CD4-positive, alpha-beta T cell (primary cell): ENCODE results near the gene NKX1-2. TPM values are rescaled to one million over a fixed set of nuclear protein-coding genes. Genes with fewer than 3 reads are reported as not detected.
A peak's percentile ranks its signal among the peaks of the same experiment; 100 is the strongest.

Source experiments
- ATAC-seq: fragments of 200-7000 bp; cut with Tn5 transposase; one replicate; pipeline ENCODE4 v1.10.0; 2022; ENCODE audit warnings: mild to moderate bottlenecking; ENCODE audit not compliant: poor library complexity
- CTCF ChIA-PET: fragments of 350-600 bp; sonication (Branson Sonifier 250); formaldehyde crosslinking; loops from one replicate; lab custom pipeline; 2021; ENCODE audit warnings: antibody characterized with exemption, inconsistent platforms; lab: Charles Lee
- POLR2A ChIA-PET: fragments of 350-600 bp; sonication (Branson Sonifier 250); formaldehyde crosslinking; loops from one replicate; lab custom pipeline; 2021; ENCODE audit warnings: antibody characterized with exemption, inconsistent platforms; lab: Charles Lee
- DNase-seq, 14 experiments: peaks; one replicate each; pipeline ENCODE4 v3.0.0-alpha.2; 2013 to 2020; ENCODE audit warnings: mixed read lengths in 2 of 14
- H3K27ac ChIP-seq, 2 donors: one replicate each; pipeline versions ENCODE4 v1.5.1 to v1.7.0; 2013; ENCODE audit warnings: low read length in 2 of 2, low read depth in 1 of 2, mild to moderate bottlenecking in 1 of 2
- H3K27me3 ChIP-seq, 2 experiments: 1 replicate in 1 of 2; 2 replicates in 1 of 2; pipeline versions ENCODE4 v1.6.1 to v1.7.0; 2013; ENCODE audit warnings: low read length in 2 of 2, control low read depth in 1 of 2, mild to moderate bottlenecking in 1 of 2, moderate library complexity in 1 of 2; ENCODE audit not compliant: insufficient read depth in 2 of 2, control insufficient read depth in 1 of 2
- H3K36me3 ChIP-seq: one replicate; pipeline ENCODE4 v1.6.1; 2013; ENCODE audit warnings: low read length, control low read depth; ENCODE audit not compliant: insufficient read depth
- H3K4me1 ChIP-seq: one replicate; pipeline ENCODE4 v1.6.1; 2013; ENCODE audit warnings: low read length, control low read depth; ENCODE audit not compliant: insufficient read depth
- H3K4me3 ChIP-seq: one replicate; pipeline ENCODE4 v1.5.1; 2013; ENCODE audit warnings: mild to moderate bottlenecking, low read length, moderate library complexity
- H3K9me3 ChIP-seq, 2 experiments: 1 replicate in 1 of 2; 2 replicates in 1 of 2; pipeline versions ENCODE4 v1.6.1 to v1.7.0; 2013; ENCODE audit warnings: low read length in 2 of 2, mild to moderate bottlenecking in 2 of 2, control low read depth in 1 of 2, moderate library complexity in 1 of 2; ENCODE audit not compliant: control insufficient read depth in 1 of 2, insufficient read depth in 1 of 2
- H3K27ac Mint-ChIP-seq: one replicate; pipeline ENCODE4 v1.8.0; 2020; ENCODE audit warnings: mixed read lengths
- H3K27me3 Mint-ChIP-seq: one replicate; pipeline ENCODE4 v1.8.0; 2021; ENCODE audit warnings: mixed read lengths
- H3K36me3 Mint-ChIP-seq: one replicate; pipeline ENCODE4 v1.8.0; 2021; ENCODE audit warnings: low read depth, mixed read lengths
- H3K4me1 Mint-ChIP-seq: one replicate; pipeline ENCODE4 v1.8.0; 2021; ENCODE audit warnings: low read depth, mixed read lengths
- H3K4me3 Mint-ChIP-seq: one replicate; pipeline ENCODE4 v1.8.0; 2020; ENCODE audit warnings: mild to moderate bottlenecking, mixed read lengths
- H3K9me3 Mint-ChIP-seq: one replicate; pipeline ENCODE4 v1.8.0; 2020; ENCODE audit warnings: mixed read lengths
- CTCF ChIP-seq: fragments of 200-600 bp; IDR thresholded peaks from one replicate; pipeline ENCODE4 v1.8.0; 2022; ENCODE audit warnings: antibody characterized with exemption, mild to moderate bottlenecking
- intact Hi-C, 2 experiments: fragments of 100-400 bp; cut with DNase I in 1 of 2; cut with micrococcal nuclease in 1 of 2; formaldehyde crosslinking; loops; one replicate each; pipeline versions ENCODE4 v1.15.1 to v1.9.0; 2023 to 2025; cut with DNase I, micrococcal nuclease
- polyA plus RNA-seq, 2 donors: library from polyadenylated mRNA; unstranded; fragments of 120-200 nt; gene quantifications; one replicate each; pipeline ENCODE4 v1.2.1, GENCODE V29; 2013
- total RNA-seq, 174 experiments: library from RNA in 2 of 174; stranded (reverse) in 2 of 174; gene quantifications; one replicate each; pipeline ENCODE4 v1.2.3 and lab custom pipeline; 2021 to 2026

NKX1-2 gene
- total RNA-seq: not detected
- not detected for polyA plus RNA-seq (2013, experiment 1 of 2)
- polyA plus RNA-seq (2013, experiment 2 of 2): not detected
- total RNA-seq (lab: John Stamatoyannopoulos, UW): 0 to 0.17 (median 0) reads per million in 172 experiments

DNA sequence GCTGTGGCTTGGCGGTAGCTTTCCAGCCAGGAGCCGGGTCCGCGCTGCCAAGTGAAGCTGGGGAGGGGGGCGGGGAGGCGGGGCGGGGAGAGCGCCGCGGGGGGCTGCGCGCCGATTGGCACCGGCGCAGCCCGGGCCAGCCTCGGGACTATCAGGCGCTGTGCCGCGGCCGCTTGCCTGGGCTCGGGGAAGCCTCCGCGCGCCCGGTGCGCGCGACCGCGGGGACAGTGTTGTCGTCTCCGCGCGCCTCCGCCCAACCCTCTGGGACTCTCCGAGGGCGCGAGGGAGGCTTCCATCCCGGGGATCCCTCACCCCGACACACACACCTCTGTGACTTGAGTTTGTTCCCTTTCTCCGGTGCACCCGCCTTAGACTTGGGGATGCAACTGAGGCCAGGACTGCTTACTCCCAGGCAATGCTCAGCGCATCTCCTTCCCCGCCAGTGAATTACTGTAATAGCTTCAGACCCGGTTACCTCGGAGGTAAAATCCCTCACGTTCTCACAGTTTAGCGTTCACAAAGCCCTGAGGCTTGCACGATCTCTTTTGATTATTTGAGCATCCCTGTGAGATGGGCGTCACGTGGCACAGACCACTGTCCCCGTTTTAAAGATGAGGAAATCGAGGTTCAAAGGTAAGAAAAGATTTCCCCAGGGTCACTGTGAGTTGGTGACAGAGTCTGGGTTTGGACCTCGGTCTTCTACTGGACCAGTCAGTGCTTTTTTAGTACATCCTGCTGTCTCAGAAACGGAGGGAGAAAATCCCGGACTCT is at the start of gene NKX1-2:
Gene NKX1-2 (minus strand): TSS at position 24 of the 771 bp plus-strand sequence. CDS start 92 bp downstream, outside the sequence.
- Mint-ChIP-seq H3K27me3 (peaks cover 85% of the 10 kb centered on the region), H3K9me3 (no peaks in the 10 kb centered on the region), H3K27ac (no peak within 1 kb of the TSS), H3K36me3 (no peaks in the 10 kb centered on the region), H3K4me3 (peak within 1 kb of the TSS; percentile 49), H3K4me1 (peaks cover 20% of the 10 kb centered on the region)
- POLR2A ChIA-PET: no interaction called here
- no peak for TF ChIP-seq CTCF
- peaks cover 0 to 12% of the 10 kb centered on the region in 2 experiments for H3K9me3 ChIP-seq
- peaks cover 24% of the 10 kb centered on the region for H3K4me1 ChIP-seq
- H3K4me3 ChIP-seq: no peak within 1 kb of the TSS
- no peak for DNase-seq
- H3K27ac ChIP-seq: no peak within 1 kb of the TSS
- peaks cover 64 to 89% of the 10 kb centered on the region in 2 experiments for H3K27me3 ChIP-seq
- ATAC-seq: no peak
- CTCF ChIA-PET: no interaction called here
- intact Hi-C loops: no loop called here
- H3K36me3 ChIP-seq: no peaks in the 10 kb centered on the region

GRCh38 chr10:124498056-124498455 is 48.2 kb upstream of the NKX1-2 start:
- DNase-seq (no peak), ATAC-seq (no peak)
- H3K36me3 Mint-ChIP-seq: peaks cover 39% of the 10 kb centered on the region
- intact Hi-C loops: no loop called here
- no peak overlapping the region for H3K27ac Mint-ChIP-seq
- no peak for TF ChIP-seq CTCF
- Histone ChIP-seq H3K4me1 (peaks cover 13% of the 10 kb centered on the region), H3K27me3 (no peaks in the 10 kb centered on the region), H3K9me3 (no peaks in the 10 kb centered on the region), H3K4me3 (no peak overlapping the region), H3K36me3 (peaks cover 11% of the 10 kb centered on the region), H3K27ac (no peak overlapping the region)
- ChIA-PET CTCF (no interaction called here), POLR2A (no interaction called here)
- H3K4me1 Mint-ChIP-seq: no peaks in the 10 kb centered on the region
- no peak overlapping the region for H3K4me3 Mint-ChIP-seq
- peaks cover 3% of the 10 kb centered on the region for H3K9me3 Mint-ChIP-seq
- no peaks in the 10 kb centered on the region for H3K27me3 Mint-ChIP-seq

DNA sequence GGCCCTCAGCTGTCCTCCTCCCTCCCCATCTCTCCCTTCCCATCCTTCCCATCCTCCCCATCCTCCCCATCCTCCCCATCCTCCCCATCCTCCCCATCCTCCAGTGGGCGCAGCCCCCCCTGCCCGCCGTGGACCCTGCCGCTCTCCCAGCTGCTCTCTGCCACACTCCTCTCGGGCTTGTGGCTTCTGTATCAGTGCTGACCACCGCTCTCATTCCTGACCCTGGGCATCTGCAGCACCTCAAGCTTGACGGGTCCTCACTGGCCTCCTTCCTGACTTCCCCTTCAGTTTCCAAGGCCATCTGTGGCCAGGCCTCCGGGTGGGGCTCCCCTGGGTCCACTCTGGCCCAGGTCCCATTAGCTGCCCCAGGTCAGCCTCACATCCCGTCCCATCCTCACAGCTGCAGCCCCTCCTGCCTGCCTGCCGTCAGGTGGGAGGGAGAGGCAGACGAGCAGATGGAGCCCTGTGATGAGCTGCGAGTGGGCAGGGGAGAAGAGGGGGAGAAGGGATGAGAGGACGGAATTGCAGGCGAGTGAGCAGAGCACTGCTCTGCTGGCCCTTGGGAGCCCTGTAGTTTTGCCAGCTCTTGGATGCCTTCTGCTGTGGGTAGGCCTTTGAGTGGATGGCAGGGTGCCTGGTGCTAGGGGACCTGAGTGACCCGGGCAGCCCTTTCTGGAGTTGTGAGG is 47.5 kb upstream of the NKX1-2 start:
- CTCF ChIA-PET: no interaction called here

More for the DNA sequence above, 47.5 kb upstream of the NKX1-2 start:
- H3K27ac Mint-ChIP-seq: no peak overlapping the region
- no peak for DNase-seq
- POLR2A ChIA-PET: no interaction called here
- H3K27me3 ChIP-seq: no peaks in the 10 kb centered on the region
- H3K4me3 Mint-ChIP-seq: no peak overlapping the region
- no peaks in the 10 kb centered on the region for H3K27me3 Mint-ChIP-seq
- H3K9me3 ChIP-seq: no peaks in the 10 kb centered on the region
- H3K9me3 Mint-ChIP-seq: peaks cover 3% of the 10 kb centered on the region
- no peak for ATAC-seq
- peaks cover 44% of the 10 kb centered on the region for H3K36me3 Mint-ChIP-seq
- H3K4me1 ChIP-seq: peaks cover 13% of the 10 kb centered on the region
- H3K27ac ChIP-seq: no peak overlapping the region
- no peak overlapping the region for H3K4me3 ChIP-seq
- peaks cover 11% of the 10 kb centered on the region for H3K36me3 ChIP-seq
- intact Hi-C loops: no loop called here
- no peaks in the 10 kb centered on the region for H3K4me1 Mint-ChIP-seq
- no peak for TF ChIP-seq CTCF
